HK-2 (cell line): Measurements from ENCODE around the gene LYRM4.

Experiments
- DNase-seq: peaks from one replicate; pipeline ENCODE4 v3.0.0-alpha.2; 2018; ENCODE audit not compliant: unreplicated experiment

Gene LYRM4

GRCh38 chr6:5205877-5206850 is 54.6 kb downstream of the LYRM4 start:
- DNase-seq = no peak

GRCh38 chr6:5205035-5205507 is 55.7 kb downstream of the LYRM4 start:
- no peak for DNase-seq

- no peak for DNase-seq
These were observed 56.4 kb downstream of the LYRM4 start for GRCh38 chr6:5204376-5204775.

GRCh38 chr6:5203546-5203945 is 57.2 kb downstream of the LYRM4 start:
- no peak for DNase-seq

GRCh38 chr6:5202941-5203340 is 57.8 kb downstream of the LYRM4 start:
- no peak for DNase-seq

- DNase-seq = no peak
These were observed 58.5 kb downstream of the LYRM4 start for GRCh38 chr6:5202206-5202605.

- DNase-seq = no peak
These were observed 59.5 kb downstream of the LYRM4 start for GRCh38 chr6:5201271-5201670.

- no peak for DNase-seq
These were observed 61.0 kb downstream of the LYRM4 start for GRCh38 chr6:5199702-5200101.

- no peak for DNase-seq
These were observed 61.5 kb downstream of the LYRM4 start for GRCh38 chr6:5199283-5199682.

GRCh38 chr6:5197084-5197483 is 63.7 kb downstream of the LYRM4 start:
- no peak for DNase-seq

- no peak for DNase-seq
These were observed 68.5 kb downstream of the LYRM4 start for GRCh38 chr6:5192135-5192794.

- no peak for DNase-seq
These were observed 69.0 kb downstream of the LYRM4 start for GRCh38 chr6:5191722-5192121.

- no peak for DNase-seq
These were observed 69.5 kb downstream of the LYRM4 start for GRCh38 chr6:5191222-5191621.

- DNase-seq = no peak
These were observed 70.2 kb downstream of the LYRM4 start for GRCh38 chr6:5190507-5190906.

GRCh38 chr6:5188646-5189045 is 72.1 kb downstream of the LYRM4 start:
- no peak for DNase-seq

GRCh38 chr6:5184878-5185277 is 75.9 kb downstream of the LYRM4 start:
- no peak for DNase-seq

GRCh38 chr6:5184218-5184617 is 76.5 kb downstream of the LYRM4 start:
- no peak for DNase-seq

GRCh38 chr6:5181510-5182317 is 79.0 kb downstream of the LYRM4 start:
- no peak for DNase-seq

GRCh38 chr6:5180636-5181035 is 80.1 kb downstream of the LYRM4 start:
- no peak for DNase-seq

GRCh38 chr6:5179917-5180316 is 80.8 kb downstream of the LYRM4 start:
- DNase-seq = no peak

GRCh38 chr6:5178806-5179205 is 81.9 kb downstream of the LYRM4 start:
- no peak for DNase-seq

- no peak for DNase-seq
These were observed 85.1 kb downstream of the LYRM4 start for GRCh38 chr6:5175635-5176034.
